Effector memory CD4-positive, alpha-beta T cell (primary cell): ENCODE data around the gene ARHGAP12.

ENCODE experiments used
- DNase-seq, 3 donors: peaks; one replicate each; pipeline ENCODE4 v3.0.0-alpha.2; 2020
- H3K27ac ChIP-seq: 2 replicates; pipeline ENCODE4 v1.7.0; 2013; ENCODE audit warnings: mild to moderate bottlenecking, low read length, moderate library complexity; ENCODE audit not compliant: insufficient read depth, poor library complexity, severe bottlenecking
- H3K27me3 ChIP-seq: replicated peaks from 2 replicates; pipeline ENCODE4 v1.7.0; 2013; ENCODE audit warnings: mild to moderate bottlenecking, low read length; ENCODE audit not compliant: insufficient read depth, control insufficient read depth, poor library complexity, severe bottlenecking
- H3K36me3 ChIP-seq: 2 replicates; pipeline ENCODE4 v1.7.0; 2013; ENCODE audit warnings: mild to moderate bottlenecking, low read length, moderate library complexity; ENCODE audit not compliant: control insufficient read depth, insufficient read depth
- H3K4me1 ChIP-seq: 2 replicates; pipeline ENCODE4 v1.7.0; 2013; ENCODE audit warnings: low read length, mild to moderate bottlenecking; ENCODE audit not compliant: control insufficient read depth, insufficient read depth, poor library complexity, severe bottlenecking
- H3K4me3 ChIP-seq: 2 replicates; pipeline ENCODE4 v1.7.0; 2013; ENCODE audit warnings: low read length, low read depth, mild to moderate bottlenecking; ENCODE audit not compliant: insufficient read depth, poor library complexity, severe bottlenecking
- H3K9me3 ChIP-seq: 2 replicates; pipeline ENCODE4 v1.7.0; 2013; ENCODE audit warnings: mild to moderate bottlenecking, low read length, moderate library complexity; ENCODE audit not compliant: control insufficient read depth

ARHGAP12 gene

DNA sequence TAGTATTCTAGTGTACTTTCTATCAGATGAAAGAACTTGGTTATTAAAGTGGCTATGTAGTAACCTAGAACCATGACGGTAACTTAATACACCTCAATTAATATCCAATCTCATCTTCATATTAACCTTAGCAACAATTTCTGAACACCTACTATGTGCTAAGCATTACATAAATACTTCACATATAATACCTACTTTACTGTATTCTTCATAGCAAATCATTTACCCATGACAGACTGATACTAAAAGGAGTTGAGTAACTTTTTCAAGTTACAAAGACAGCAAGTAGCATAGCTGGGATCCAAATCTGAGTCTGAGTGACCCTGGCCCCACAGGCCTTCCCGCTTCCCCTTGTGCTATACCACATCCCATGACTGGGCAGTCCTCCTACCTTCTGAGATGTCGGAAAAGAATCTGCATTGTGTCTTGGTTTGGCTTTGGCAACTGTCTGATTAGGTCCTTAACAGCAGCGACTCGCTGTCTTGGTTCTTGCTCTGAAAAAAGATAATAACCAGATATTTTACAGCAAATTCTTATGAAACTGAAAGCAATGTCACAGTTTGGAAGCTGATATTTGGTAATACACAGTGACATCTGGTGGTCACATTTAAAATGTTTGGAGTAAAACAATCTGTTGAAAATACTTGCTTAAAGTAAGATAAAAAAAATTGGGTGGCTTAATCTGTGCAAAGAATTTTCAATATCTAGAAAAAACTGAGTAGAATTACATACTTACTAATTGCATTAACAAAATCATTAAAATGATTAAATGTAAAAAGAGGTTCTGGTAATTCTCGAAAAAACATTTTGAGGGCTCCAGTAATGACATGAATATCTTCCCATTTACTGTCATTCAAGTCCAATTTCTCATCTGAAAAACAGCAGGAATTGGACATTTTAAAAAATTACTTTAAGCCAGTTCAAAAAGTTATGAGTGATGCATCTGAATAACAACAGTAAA, 120.1 kb downstream of the ARHGAP12 start:
- H3K36me3 ChIP-seq = peaks cover 11% of the 10 kb centered on the region
- no peaks in the 10 kb centered on the region for H3K27me3 ChIP-seq
- H3K27ac ChIP-seq = no peak overlapping the region
- H3K4me1 ChIP-seq = no peaks in the 10 kb centered on the region
- no peak overlapping the region for H3K4me3 ChIP-seq
- H3K9me3 ChIP-seq = no peaks in the 10 kb centered on the region
- no peak for DNase-seq

DNA sequence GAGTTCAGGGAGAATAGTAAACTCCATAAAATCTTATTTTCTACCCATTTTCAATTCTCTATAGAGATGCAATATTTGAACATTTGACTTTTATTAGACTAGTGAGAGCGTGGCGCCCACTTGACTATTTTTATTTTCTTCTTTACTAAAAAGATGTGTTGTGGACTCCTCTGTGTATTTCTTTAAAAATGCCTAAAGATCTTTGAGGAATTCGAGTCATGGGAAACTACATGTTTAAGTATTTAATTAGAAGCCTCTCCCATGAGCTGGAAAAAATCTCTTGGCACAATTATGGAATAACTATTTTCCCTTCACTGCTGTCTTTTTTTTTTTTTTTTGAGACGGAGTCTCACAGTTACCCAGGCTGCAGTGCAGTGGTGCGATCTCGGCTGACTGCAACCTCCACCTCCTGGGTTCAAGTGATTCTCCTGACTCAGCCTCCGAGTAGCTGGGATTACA, 124.2 kb downstream of the ARHGAP12 start:
- H3K27me3 ChIP-seq = no peaks in the 10 kb centered on the region
- H3K36me3 ChIP-seq = peaks cover 8% of the 10 kb centered on the region
- H3K4me3 ChIP-seq = no peak overlapping the region
- H3K27ac ChIP-seq = no peak overlapping the region
- DNase-seq = no peak
- H3K9me3 ChIP-seq = no peaks in the 10 kb centered on the region
- no peaks in the 10 kb centered on the region for H3K4me1 ChIP-seq

DNA sequence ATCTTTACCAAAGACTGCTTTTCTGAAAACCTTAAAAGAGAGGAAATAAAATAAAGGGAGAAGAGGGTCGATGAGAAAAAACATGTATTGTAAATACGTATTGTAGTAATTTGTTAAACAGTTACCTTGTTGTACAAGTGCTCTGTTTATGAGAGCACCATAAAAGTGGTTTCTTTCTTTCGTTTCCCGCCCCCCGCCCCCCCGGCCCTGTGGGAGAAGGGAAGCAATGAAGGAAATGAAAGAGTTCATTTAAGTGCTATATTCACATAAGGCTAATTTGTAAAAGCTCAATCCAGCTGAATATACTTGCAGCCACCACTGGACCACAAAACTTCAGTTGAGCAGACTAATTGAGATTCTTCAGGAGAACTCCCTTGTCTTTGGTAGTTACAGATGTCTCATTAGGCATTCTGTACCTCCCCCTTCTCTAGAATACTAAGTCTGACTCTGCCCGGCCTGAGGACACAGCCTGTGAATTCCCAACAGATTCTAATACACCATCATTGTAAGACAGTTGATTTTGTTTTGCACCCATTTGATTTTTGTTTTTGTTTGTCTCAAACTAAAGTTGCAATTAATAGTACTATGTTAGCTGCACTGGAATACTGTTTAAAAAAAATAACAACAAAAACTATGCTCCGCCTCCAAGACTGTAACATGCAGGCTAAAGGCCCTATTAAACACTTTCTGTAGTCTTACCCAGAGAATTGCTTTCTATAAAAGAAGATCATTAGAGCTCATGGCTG, 124.9 kb downstream of the ARHGAP12 start:
- no peak overlapping the region for H3K27ac ChIP-seq
- no peak overlapping the region for H3K4me3 ChIP-seq
- H3K9me3 ChIP-seq = no peaks in the 10 kb centered on the region
- H3K36me3 ChIP-seq = peaks cover 8% of the 10 kb centered on the region
- H3K4me1 ChIP-seq = no peaks in the 10 kb centered on the region
- no peak for DNase-seq
- no peaks in the 10 kb centered on the region for H3K27me3 ChIP-seq

DNA sequence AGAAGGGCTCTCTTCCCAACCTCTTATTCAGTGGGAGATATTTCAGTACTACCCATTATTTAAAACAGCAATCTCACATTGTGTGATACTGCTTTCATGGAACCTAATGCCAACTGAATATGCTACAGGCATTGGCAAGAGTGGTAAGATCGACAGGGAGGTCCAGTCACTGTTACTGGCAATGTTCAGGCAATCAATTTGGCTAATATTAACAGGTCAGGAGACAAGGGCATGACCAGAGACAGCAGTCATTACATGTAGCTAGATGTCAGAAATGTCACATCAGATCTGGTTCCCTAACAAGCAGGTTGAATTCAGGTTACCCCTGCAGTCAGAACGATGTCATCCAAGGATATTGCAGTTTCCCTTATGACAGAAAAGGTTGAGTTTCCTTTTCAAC, 129.4 kb downstream of the ARHGAP12 start:
- H3K36me3 ChIP-seq = no peaks in the 10 kb centered on the region
- H3K4me1 ChIP-seq = no peaks in the 10 kb centered on the region
- H3K9me3 ChIP-seq = no peaks in the 10 kb centered on the region
- H3K4me3 ChIP-seq = no peak overlapping the region
- H3K27me3 ChIP-seq = no peaks in the 10 kb centered on the region
- H3K27ac ChIP-seq = no peak overlapping the region
- no peak for DNase-seq

DNA sequence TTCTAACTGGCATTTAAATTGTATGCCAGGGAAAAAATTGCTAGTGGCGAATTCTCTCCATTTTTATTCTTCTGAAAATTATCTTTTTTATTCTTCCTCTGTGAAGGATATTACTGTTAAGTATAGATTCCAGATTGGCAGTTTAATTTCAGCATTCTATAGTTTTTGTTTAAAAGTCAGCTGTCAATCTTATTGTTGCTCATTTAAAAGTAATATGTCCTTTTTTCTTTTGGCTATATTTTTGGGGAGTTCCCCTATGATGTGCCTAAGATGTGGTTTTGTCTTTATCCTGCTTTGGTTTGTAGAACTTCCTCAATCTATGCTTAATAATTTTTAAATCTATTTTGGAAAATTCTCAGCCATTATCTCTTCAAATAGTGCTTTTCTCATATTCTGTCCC, 135.9 kb downstream of the ARHGAP12 start:
- Histone ChIP-seq H3K9me3 (no peaks in the 10 kb centered on the region), H3K27ac (no peak overlapping the region), H3K4me3 (no peak overlapping the region), H3K4me1 (no peaks in the 10 kb centered on the region), H3K36me3 (no peaks in the 10 kb centered on the region), H3K27me3 (no peaks in the 10 kb centered on the region)
- DNase-seq = no peak

DNA sequence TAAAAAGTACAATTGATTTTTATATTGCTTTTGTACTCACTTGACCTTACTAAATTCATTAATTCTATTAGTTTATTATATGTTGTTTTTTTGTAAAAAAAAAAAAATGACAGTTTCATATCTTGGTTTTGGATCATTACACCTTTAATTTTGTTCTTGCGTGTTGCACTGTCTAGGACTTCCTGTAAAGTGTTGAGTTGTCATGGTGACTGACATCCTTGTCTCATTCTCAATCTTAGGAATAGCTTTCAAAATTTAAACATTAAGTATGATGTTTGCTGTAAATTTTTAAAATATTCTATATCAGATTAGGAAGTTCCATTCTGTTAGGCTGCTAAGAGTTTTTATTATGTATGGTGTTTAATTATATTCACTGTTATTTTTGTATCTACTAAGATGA, 139.1 kb downstream of the ARHGAP12 start:
- H3K36me3 ChIP-seq = no peaks in the 10 kb centered on the region
- H3K27ac ChIP-seq = no peak overlapping the region
- no peaks in the 10 kb centered on the region for H3K4me1 ChIP-seq
- no peak for DNase-seq
- no peak overlapping the region for H3K4me3 ChIP-seq
- H3K9me3 ChIP-seq = no peaks in the 10 kb centered on the region
- no peaks in the 10 kb centered on the region for H3K27me3 ChIP-seq

DNA sequence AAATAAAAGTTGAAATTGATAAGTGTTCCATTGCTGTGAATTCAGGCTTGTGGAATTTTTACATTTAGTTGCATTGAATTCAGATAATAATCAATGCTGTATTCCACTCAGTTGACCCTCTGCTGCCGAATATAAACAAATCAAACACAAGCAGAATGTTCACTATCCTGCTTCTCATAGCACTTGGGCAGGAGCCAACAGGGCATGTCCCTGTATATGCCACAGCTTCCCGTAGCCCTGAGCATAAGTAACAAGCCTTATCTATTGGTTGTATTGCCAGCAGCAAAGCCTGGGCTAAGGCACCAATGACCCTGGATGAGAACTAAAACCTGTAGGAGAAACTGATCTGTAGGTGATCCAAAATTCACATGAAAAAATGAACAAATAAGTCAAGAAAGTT, 145.9 kb downstream of the ARHGAP12 start:
- Histone ChIP-seq H3K27me3 (no peaks in the 10 kb centered on the region), H3K36me3 (no peaks in the 10 kb centered on the region), H3K4me1 (no peaks in the 10 kb centered on the region), H3K27ac (no peak overlapping the region), H3K4me3 (no peak overlapping the region), H3K9me3 (no peaks in the 10 kb centered on the region)
- DNase-seq = no peak

DNA sequence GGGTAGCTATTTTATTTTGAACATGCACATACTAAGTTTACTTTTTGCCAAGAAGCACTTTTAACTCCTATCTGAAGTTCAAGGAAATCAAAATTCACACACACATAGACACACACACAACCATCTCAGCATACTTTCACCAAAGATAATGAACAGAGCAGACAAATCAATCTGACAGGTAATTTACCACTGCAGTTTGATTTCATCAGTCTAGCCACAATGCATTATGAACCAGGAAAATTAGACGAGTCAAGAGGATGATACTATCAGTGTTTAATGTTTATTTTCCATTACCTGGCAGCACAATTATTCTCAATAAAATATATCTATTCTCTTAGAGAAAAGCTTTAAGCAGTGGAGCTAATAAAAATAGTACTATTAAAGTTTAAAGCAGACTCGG, 147.9 kb downstream of the ARHGAP12 start:
- H3K36me3 ChIP-seq = no peaks in the 10 kb centered on the region

DNA sequence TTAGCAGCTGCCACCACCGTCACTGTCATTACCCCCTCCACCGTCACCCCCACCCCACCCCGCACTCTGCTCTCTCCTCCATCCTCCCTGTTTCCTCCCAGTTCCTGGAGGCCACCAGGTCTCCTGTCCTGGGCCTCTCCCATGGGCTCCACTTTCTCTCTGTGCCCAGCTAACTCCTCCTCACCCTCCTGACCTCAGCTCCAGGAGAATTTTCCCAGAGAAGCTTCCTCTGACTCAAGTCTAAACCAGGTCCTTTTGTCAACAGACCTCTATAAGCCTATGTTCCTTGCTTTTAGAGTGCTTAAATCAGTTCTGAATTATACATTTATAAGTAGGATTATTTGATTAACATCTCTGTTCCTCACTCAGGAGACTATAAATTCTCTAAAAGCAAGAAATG, 150.0 kb downstream of the ARHGAP12 start:
- no peaks in the 10 kb centered on the region for H3K4me1 ChIP-seq
- no peak overlapping the region for H3K4me3 ChIP-seq
- no peaks in the 10 kb centered on the region for H3K9me3 ChIP-seq
- no peak overlapping the region for H3K27ac ChIP-seq
- H3K36me3 ChIP-seq = no peaks in the 10 kb centered on the region
- DNase-seq = no peak
- no peaks in the 10 kb centered on the region for H3K27me3 ChIP-seq

More for the DNA sequence above, 147.9 kb downstream of the ARHGAP12 start:
- no peaks in the 10 kb centered on the region for H3K9me3 ChIP-seq
- no peak overlapping the region for H3K27ac ChIP-seq
- no peak overlapping the region for H3K4me3 ChIP-seq
- H3K4me1 ChIP-seq = no peaks in the 10 kb centered on the region
- DNase-seq = no peak
- no peaks in the 10 kb centered on the region for H3K27me3 ChIP-seq

DNA sequence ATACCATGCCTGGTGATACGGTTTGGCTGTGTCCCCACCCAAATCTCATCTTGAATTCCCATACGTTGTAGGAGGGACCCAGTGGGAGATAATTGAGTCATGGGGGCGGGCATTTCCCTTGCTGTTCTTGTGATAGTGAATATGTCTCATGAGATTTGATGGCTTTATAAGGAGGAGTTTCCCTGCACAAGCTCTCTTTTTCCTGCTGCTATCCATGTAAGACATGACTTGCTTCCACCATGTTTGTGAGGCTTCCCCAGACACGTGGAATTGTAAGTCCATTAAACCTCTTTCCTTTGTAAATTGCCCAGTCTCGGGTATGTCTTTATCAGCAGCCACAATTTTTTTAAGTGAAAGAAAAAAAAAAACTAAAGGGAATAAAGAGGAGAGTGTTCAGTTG, 152.5 kb downstream of the ARHGAP12 start:
- H3K4me1 ChIP-seq = no peaks in the 10 kb centered on the region
- no peaks in the 10 kb centered on the region for H3K27me3 ChIP-seq
- no peaks in the 10 kb centered on the region for H3K9me3 ChIP-seq
- no peak overlapping the region for H3K27ac ChIP-seq
- DNase-seq = no peak
- H3K4me3 ChIP-seq = no peak overlapping the region
- no peaks in the 10 kb centered on the region for H3K36me3 ChIP-seq
